Pancreas (tissue), 10 donors: ENCODE data around the gene DHX38. TPM values are rescaled to one million over a fixed set of nuclear protein-coding genes. Genes with fewer than 3 reads are reported as not detected.

ENCODE experiments used
- ATAC-seq, 4 donors: fragments of 200-7000 bp; cut with Tn5 transposase; one replicate each; pipeline versions ENCODE4 v1.8.0 to v1.9.1; 2020; ENCODE audit warnings: mild to moderate bottlenecking in 4 of 4, moderate library complexity in 4 of 4
- DNase-seq, 6 donors: peaks; one replicate each; pipeline ENCODE4 v3.0.0-alpha.2; 2020
- FAIRE-seq: peaks from 2 replicates; lab custom pipeline; 2012; peaks lifted over from hg19 to GRCh38; lab: Jason Lieb, UNC
- H3K27ac ChIP-seq, 4 donors: fragments of 200-600 bp; sonication (generic); 1 replicate in 3 of 4; 2 replicates in 1 of 4; pipeline versions ENCODE4 v1.5.0 to v1.8.0; 2020
- H3K27me3 ChIP-seq, 4 donors: fragments of 200-600 bp; one replicate each; pipeline ENCODE4 v1.8.0; 2021
- H3K36me3 ChIP-seq, 3 donors: fragments of 200-600 bp; sonication (generic) in 1 of 3; one replicate each; pipeline versions ENCODE4 v1.5.0 to v1.8.0; 2020 to 2021
- H3K4me1 ChIP-seq, 3 donors: fragments of 200-600 bp; one replicate each; pipeline ENCODE4 v1.8.0; 2021
- H3K4me3 ChIP-seq, 4 donors: fragments of 200-600 bp; sonication (generic) in 2 of 4; one replicate each; pipeline versions ENCODE4 v1.5.0 to v1.8.0; 2020 to 2021
- H3K9me3 ChIP-seq, 4 donors: fragments of 200-600 bp; one replicate each; pipeline ENCODE4 v1.8.0; 2021
- WGBS, 2 donors: extraction: QIAGEN DNeasy Blood & Tissue Kit; methylation state at CpG; one replicate each; pipeline ENCODE4 v1.1.7; 2013; 5-methylcytosine and 5-hydroxymethylcytosine counted together
- intact Hi-C, 3 donors: fragments of 100-400 bp; cut with DNase I; formaldehyde crosslinking; loops; one replicate each; pipeline versions ENCODE4 v1.11.1 to v1.14.2; 2022
- polyA plus RNA-seq, 2 donors: library from polyadenylated mRNA; stranded (reverse); fragments of 200-250 nt; gene quantifications; one replicate each; pipeline ENCODE4 v1.2.3, GENCODE V29; 2013
- total RNA-seq, 6 donors: library from RNA; stranded (reverse); fragmentation: NEBNext Ultra II Directional in 4 of 6; extraction: Animal tissue kit (Norgen Biotek cat#: 25700) in 4 of 6; gene quantifications; one replicate each; pipeline versions ENCODE4 v1.2.1 to v1.2.4, GENCODE V29; 2021 to 2023
- TF ChIP-seq, protein P1 (sequence below), 4 donors: fragments of 200-600 bp; sonication (generic) in 3 of 4; IDR thresholded peaks; one replicate each; pipeline versions ENCODE4 v1.5.0 to v1.8.0; 2021; ENCODE audit warnings: antibody characterized with exemption in 4 of 4
- donor health status: healthy with polysubstance abuse.
- donor health status: DM: no; HTN: no; CAD: no; lungs with moderate emphysema.
- donor health status: DM: no; HTN: no; CAD: no.
- donor health status: control.
- donor health status: control.
- donor health status: Bipolar disorder and iron deficiency.
- donor health status: DM: yes; HTN: yes; CAD: no.
- donor health status: DM: no; HTN: no; CAD: no.
- donor health status: DM: no; HTN: no; CAD: no.
- donor health status: DM: yes; HTN: yes; CAD: no.

The DHX38 gene
- total and polyA plus RNA-seq, 8 donors, result 16.3 to 68.2 (median 24.3) TPM

DNA sequence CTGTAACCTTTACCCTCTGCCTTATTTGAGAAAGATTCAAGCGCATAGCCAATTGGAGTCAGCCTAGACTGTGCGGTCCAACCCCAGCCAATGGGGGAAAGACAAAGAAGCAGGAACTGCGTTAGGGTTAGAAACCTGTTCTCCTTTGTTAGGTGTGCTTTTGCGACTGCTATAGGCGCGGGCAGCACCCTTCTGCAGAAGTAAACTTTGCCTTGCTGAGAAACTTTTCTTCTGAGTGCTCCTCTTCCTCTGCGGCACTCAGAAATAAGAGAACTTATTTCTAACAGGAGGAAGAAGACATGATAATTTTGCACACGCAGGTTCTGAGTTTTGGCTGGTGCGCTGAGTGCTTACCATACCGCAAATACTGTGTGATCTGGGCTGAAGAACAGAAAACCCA, 9.2 kb upstream of the DHX38 start:
- Histone ChIP-seq H3K27me3 (no peaks in the 10 kb centered on the region), H3K27ac (no peak overlapping the region), H3K4me3 (no peak overlapping the region), H3K9me3 (no peaks in the 10 kb centered on the region), H3K36me3 (peaks cover 6 to 35% (median 8%) of the 10 kb centered on the region in 3 donors), H3K4me1 (no peaks in the 10 kb centered on the region)
- no peak for DNase-seq
- intact Hi-C loops, result no loop called here
- TF ChIP-seq, protein P1, sequence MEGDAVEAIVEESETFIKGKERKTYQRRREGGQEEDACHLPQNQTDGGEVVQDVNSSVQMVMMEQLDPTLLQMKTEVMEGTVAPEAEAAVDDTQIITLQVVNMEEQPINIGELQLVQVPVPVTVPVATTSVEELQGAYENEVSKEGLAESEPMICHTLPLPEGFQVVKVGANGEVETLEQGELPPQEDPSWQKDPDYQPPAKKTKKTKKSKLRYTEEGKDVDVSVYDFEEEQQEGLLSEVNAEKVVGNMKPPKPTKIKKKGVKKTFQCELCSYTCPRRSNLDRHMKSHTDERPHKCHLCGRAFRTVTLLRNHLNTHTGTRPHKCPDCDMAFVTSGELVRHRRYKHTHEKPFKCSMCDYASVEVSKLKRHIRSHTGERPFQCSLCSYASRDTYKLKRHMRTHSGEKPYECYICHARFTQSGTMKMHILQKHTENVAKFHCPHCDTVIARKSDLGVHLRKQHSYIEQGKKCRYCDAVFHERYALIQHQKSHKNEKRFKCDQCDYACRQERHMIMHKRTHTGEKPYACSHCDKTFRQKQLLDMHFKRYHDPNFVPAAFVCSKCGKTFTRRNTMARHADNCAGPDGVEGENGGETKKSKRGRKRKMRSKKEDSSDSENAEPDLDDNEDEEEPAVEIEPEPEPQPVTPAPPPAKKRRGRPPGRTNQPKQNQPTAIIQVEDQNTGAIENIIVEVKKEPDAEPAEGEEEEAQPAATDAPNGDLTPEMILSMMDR (IDR thresholded peaks at IDR 0.05), result no peak
- no peak for ATAC-seq
- WGBS, 2 donors, result 97 to 98% methylated on average over 10 of the region's 10 CpGs
- FAIRE-seq, result no peak

DNA sequence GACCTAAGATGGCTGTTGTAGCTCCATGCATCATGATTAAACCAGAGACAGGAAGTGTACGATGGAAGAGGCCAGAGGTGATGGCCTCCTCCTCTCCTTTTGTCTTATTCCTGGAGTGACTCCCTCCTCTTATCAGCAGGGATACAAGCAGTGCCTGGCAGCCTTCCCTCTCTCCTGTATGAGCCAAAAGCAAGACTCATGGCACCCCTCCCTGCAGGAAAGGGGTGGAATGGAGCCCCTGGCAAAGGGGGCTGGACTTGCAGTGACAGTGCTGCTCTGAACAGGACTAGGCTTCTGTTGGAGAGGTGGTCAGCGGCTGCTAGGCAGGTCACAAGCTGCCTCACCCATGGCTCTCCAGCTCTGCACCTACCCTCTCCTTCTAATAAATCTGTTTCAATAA, 8.6 kb upstream of the DHX38 start:
- no peak for FAIRE-seq

DNA sequence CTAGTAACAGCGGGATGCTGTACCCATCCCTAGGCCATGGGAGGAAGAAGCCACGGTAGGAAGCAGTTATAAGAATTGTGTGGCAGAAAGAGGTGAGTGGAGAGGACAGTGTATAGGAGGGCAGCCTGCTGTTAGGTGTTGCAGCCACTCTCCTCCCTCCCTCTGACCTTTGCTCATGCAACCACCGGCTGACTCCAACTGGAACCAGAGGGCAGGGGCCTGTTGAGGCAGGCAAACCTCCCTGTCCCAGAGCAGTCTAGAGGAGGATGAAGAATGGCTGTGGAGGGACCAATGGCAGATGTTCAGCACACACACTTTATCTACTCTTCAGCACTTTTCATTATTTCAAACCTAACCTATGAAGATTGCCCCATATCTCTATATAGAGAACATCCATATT, 2.4 kb upstream of the DHX38 start:
- ATAC-seq, result no peak
- intact Hi-C loops, result no loop called here
- Histone ChIP-seq H3K27ac (no peak overlapping the region), H3K4me1 (peaks cover 0 to 29% (median 17%) of the 10 kb centered on the region in 3 donors), H3K36me3 (peaks cover 5 to 34% (median 6%) of the 10 kb centered on the region in 3 donors), H3K27me3 (no peaks in the 10 kb centered on the region), H3K9me3 (no peaks in the 10 kb centered on the region), H3K4me3 (no peak overlapping the region)
- FAIRE-seq, result no peak
- DNase-seq, result no peak
- 75 to 80% methylated on average over 3 of the region's 3 CpGs for WGBS, 2 donors
- TF ChIP-seq, protein P1 (IDR thresholded peaks at IDR 0.05), result no peak

More for the DNA sequence above, 8.6 kb upstream of the DHX38 start:
- DNase-seq (no peak), ATAC-seq (no peak)
- Histone ChIP-seq H3K4me3 (no peak overlapping the region), H3K4me1 (no peaks in the 10 kb centered on the region), H3K36me3 (peaks cover 6 to 41% (median 8%) of the 10 kb centered on the region in 3 donors), H3K9me3 (no peaks in the 10 kb centered on the region), H3K27me3 (no peaks in the 10 kb centered on the region), H3K27ac (no peak overlapping the region)
- 94 to 100% methylated on average over 2 of the region's 2 CpGs for WGBS, 2 donors
- intact Hi-C loops, result no loop called here
- TF ChIP-seq, protein P1 (IDR thresholded peaks at IDR 0.05), result no peak

DNA sequence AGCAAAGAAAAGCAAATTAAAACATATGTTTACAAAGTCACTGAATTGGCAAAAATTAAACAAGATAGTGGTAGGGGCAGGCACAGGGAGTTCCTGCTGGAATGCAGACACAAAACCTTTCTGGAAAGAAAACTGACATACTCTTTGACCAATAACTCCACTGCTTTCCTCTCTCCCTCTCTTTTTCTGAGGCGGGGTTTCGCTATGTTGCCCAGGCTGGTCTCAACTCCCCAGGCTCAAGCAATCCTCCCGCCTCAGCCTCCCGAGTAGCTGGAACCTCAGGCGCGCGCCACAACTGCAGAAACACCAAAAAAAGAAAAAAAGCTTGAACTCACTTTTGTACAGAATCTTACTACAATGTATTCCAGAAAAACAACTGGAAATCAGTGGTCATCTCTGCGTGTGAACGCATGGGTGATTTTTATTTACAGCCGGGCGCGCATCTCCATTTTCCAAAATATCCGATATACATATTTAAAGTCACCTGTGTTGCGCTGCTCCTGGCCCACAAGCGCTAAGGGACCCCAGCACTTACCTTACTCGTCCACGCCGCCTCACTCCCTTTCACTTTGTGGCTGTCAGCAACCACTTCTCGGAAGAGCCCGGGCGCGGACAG, 707 bp upstream of the DHX38 start:
- 1% methylated on average over 22 of the region's 22 CpGs for WGBS, 2 donors
- DNase-seq, result no peak
- Histone ChIP-seq H3K27ac (peak overlapping the region; percentile 60 to 89 (median 77)), H3K27me3 (no peaks in the 10 kb centered on the region), H3K4me3 (peak overlapping the region; percentile 78 to 89 (median 80)), H3K4me1 (peaks cover 0 to 29% (median 17%) of the 10 kb centered on the region in 3 donors), H3K36me3 (peaks cover 0 to 30% (median 5%) of the 10 kb centered on the region in 3 donors), H3K9me3 (no peaks in the 10 kb centered on the region)
- intact Hi-C loops, result no loop called here
- TF ChIP-seq, protein P1 (IDR thresholded peaks at IDR 0.05), result no peak
- peak; percentile 23 to 45 (median 42) for ATAC-seq
- no peak for FAIRE-seq

DNA sequence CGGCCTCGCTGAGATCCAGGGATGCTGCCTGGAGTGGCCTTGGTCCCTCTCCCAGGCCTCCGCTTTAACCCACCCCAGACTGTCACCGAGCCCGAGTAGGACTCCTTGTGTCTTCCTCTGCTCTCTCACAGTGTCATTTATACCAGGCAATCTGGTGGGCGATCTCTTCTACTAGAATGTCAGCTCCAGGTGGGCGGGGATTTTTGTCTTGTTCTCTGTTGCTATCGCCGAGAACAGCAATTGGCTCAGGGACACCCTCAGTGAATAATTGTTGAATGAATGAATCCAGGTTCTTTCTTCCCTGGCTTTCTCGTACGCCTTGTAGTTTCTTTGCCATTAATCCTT, 591 bp downstream of the DHX38 start:
- Histone ChIP-seq H3K27me3 (no peaks in the 10 kb centered on the region), H3K36me3 (peaks cover 0 to 28% (median 8%) of the 10 kb centered on the region in 3 donors), H3K27ac (peak overlapping the region; percentile 71 to 89 (median 80)), H3K9me3 (no peaks in the 10 kb centered on the region), H3K4me1 (peaks cover 0 to 29% (median 17%) of the 10 kb centered on the region in 3 donors), H3K4me3 (peak overlapping the region; percentile 62 to 94 (median 85))
- FAIRE-seq, result no peak
- TF ChIP-seq, protein P1 (IDR thresholded peaks at IDR 0.05), result no peak
- ATAC-seq, result peak; percentile 2 to 13 (median 7)
- DNase-seq, result no peak
- 1% methylated on average over 11 of the region's 11 CpGs for WGBS, 2 donors
- intact Hi-C loops, result no loop called here
